ENCODE measurements around the gene AMH.

AMH gene

GRCh38 chr19:2221918-2222317 is 27.2 kb upstream of the AMH start:
- no peak for DNase-seq

DNA sequence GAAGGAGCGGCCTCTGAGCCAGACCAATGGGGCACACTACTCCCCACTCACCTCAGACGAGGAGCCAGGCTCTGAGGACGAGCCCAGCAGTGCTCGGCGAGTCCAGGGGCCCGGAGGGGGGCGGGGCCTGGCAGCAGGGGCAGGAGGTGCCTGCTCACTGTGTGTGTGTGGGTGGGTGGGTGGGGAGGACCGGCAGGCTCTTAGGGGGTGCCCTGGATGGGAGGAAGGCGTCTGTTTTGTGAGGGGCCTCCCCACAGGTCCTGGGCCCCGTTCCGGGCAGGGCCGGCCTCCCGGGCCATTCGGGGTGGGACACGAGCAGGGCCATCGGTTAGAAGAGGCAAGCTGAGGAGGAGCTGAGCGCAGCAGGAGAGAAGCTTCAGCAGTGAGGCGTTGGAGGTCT is 25.7 kb upstream of the AMH start:
- DNase-seq = no peak

DNA sequence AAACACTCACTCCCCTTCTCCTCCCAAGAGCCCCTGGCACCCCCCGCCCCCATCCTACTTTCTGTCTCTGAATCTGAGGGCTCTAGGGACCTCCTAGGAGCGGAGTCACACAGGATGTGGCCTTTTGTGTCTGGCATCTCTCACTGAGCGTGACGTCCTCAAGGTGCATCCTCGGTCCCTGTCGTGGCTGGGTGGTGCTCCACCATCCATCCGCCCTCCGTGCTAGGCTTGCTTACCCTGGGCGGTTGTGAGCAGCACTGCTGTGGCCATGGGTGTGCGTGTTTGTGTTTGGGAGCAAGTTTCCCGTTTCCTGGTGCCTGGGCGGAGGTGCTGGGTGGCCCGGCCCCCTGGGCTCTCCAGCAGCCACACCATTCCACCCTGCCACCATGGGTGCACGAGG is 25.2 kb upstream of the AMH start:
- DNase-seq = no peak

GRCh38 chr19:2224754-2225349 is 24.3 kb upstream of the AMH start:
- no peak for DNase-seq

- no peak for DNase-seq
These were observed 23.6 kb upstream of the AMH start for GRCh38 chr19:2225415-2226050.

GRCh38 chr19:2226051-2226839 is 22.9 kb upstream of the AMH start:
- DNase-seq = no peak

- DNase-seq = no peak
These were observed 22.2 kb upstream of the AMH start for GRCh38 chr19:2226840-2227360.

DNA sequence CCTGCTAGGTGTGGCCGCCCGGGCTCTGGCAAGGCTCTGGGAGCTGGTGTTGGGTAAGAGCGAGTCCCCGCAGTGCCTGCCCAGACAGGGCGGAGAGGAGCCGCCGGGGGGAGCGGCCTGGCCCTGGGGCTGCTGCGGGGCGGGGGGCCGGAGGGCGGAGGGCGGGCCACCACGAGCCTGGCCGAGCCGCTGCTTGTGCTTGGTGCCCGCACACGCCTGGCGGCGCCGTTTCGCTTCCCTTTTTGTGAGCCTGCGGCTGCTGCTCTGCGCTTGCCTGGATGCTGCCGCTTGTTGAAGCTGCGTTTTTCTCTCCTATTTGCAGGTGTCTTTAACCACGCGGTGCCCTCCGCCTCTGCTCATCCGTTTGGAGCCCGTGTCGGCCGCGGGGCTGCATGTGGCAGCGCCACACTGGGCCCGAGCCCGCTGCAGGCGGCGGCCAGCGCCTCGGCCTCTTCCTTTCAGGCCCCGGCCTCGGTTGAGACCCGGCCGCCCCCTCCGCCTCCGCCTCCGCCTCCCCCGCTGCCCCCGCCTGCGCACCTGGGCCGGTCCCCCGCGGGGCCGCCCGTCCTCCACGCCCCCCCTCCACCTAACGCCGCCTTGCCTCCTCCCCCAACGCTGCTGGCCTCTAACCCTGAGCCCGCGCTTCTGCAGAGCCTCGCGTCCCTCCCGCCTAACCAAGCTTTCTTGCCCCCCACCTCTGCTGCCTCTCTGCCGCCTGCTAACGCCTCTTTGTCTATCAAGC is 21.5 kb upstream of the AMH start:
- no peak for DNase-seq

GRCh38 chr19:2228157-2229030 is 20.7 kb upstream of the AMH start:
- no peak for DNase-seq

DNA sequence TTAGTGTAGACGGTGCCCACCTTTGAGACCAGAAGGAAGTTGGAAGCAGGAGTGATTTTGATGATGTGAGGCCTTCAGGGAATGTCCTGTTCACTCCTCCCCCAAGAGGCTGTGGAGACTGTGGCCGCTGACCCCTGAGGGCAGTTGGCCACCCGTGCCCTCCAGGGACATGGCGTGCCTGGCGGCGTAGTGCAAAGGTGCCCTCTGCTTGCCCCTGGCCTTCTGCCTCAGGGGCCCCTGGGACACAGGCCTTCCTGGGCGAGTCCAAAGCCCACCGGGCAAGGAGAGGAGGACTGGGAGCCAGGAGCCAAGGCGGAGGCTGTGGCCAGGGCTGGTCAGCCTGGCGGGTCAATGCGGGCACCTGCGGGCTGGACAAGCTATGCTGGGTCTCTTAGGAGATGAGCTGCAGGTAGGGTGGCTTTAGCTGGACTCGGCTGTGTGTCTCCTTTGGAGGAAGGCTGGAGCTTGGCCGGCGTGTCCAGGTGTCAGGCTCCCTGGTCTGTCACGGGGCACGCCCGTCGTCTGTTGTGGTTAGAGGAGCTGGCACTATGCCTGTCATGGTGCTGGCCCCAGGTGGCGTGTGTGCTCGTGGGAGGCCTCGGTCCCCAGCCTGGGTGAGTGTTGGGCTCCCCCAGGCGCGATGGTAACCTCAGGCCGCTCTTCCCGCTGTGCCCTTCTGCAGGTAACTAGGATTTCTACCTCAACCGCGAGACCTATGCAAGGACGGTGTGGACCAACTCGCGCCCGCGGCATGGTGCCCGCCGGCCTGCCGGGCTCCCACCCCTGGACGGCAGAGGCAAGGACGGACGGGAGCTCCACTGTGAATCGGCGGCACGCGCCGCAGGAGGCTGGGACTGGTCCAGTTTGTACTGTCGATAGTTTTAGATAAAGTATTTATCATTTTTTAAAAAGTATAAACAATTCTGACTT is 19.8 kb upstream of the AMH start:
- no peak for DNase-seq

- no peak for DNase-seq
These were observed 19.0 kb upstream of the AMH start for GRCh38 chr19:2230033-2230531.

GRCh38 chr19:2230807-2231533 is 18.2 kb upstream of the AMH start:
- no peak for DNase-seq

DNA sequence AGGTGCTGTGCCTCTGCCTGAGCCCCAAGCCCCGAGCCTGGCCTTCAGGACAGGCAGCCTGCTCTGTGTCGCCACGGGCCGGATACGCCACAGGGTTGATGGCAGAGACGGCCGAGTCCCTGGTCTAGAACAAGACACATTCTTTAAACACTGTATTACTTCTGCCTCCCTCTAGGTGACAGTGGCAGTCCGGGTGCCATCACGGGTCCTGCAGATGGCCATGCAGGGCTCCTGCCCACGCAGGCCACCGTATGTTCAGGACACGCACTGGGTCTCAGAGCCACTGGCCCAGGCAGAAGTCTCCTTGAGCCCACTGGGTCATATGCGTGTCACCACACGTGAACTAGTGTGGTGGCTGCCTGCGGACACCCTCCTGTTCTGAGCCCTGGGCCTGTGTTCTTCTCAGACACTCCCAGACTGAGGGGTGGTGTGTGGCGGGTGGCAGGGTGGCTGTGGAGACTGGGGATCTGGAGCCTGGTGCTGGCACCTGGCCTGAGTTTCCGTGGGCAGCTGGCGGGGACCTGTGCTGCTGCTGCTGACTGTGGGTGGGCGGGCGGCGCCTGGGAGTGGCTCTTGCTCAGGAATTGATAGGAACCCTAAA is 17.4 kb upstream of the AMH start:
- DNase-seq = no peak

GRCh38 chr19:2232286-2233151 is 16.6 kb upstream of the AMH start:
- no peak for DNase-seq

DNA sequence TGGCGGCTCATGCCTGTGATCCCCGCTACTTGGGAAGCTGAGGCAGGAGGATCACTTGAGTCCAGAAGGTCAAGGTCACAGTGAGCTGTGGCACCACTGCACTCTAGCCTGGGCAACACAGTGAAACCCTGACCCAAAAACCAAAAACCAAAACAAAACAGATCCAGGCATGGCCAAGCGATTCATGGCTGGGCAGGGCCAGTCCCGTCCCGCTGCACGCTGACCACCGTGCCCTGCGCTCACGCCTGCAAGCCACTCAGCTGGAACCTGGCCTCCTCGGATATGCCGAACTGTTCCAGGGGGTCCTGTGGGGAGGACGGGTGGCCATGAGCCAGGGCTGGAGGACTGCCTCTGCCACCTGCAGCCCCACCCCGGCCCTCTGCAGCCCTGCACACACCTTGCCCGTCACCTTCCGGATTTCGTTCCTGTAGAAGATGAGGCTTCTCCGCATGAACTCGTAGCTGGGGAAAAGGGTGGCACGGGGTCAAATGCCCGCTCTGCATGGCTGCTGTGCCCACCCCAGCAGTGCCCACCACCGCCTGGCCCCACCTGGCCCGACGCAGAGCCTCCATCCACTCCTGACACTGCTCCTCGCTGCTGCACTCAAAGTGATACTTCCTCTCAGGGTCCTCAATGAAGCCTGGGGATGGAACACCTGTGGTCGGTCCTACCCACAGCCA is 15.4 kb upstream of the AMH start:
- DNase-seq = no peak

DNA sequence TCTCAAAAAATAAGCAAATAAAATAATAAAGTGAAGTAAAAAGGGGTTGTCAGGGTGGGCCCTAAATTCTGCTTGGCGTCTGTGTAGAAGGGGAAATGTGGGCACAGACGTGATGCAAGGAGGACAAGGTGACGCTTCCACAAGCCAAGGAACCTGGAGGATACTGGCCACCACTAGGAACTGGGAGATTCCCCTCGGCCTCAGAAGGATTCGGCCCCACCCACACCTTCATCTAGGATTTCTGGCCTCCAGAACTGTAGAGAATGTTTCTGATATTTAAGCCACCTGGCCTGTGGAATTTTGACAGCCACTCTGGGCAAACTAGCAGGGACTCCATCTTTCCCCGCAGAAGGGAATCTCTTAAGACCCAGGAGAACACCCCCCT is 14.1 kb upstream of the AMH start:
- no peak for DNase-seq

GRCh38 chr19:2235381-2236063 is 13.6 kb upstream of the AMH start:
- DNase-seq = no peak

GRCh38 chr19:2236064-2236313 is 13.1 kb upstream of the AMH start:
- no peak for DNase-seq
